ENCODE results near the gene RAPH1. TPM values are rescaled to one million over a fixed set of nuclear protein-coding genes. Genes with fewer than 3 reads are reported as not detected.

RAPH1 gene
- total RNA-seq, 1 donor from 2014 or later = 30.3 TPM

DNA sequence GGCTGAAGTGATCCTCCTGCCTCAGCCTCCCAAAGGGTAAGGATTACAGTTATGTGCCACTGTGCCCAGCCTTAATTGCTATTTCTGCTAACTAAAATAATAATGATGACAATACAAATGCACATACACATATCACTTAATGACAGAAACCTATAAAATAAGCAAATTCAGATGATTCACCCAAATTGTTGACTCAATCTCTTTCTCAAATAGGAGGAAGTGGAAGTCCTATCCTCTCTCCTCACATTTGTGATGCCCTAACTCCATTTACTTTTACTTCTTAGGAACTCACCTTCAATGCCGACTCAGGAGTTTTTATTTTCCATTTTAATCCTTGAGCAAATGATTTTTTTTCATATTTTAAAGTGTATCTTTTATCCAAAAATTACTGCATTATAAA, 24.5 kb upstream of the RAPH1 start:
- no peaks in the 10 kb centered on the region for H3K36me3 Mint-ChIP-seq
- no peak overlapping the region for H3K27ac Mint-ChIP-seq
- no peaks in the 10 kb centered on the region for H3K9me3 Mint-ChIP-seq
- no peaks in the 10 kb centered on the region for H3K27me3 Mint-ChIP-seq (ENCODE audit: low read depth)
- TF ChIP-seq, protein P1, sequence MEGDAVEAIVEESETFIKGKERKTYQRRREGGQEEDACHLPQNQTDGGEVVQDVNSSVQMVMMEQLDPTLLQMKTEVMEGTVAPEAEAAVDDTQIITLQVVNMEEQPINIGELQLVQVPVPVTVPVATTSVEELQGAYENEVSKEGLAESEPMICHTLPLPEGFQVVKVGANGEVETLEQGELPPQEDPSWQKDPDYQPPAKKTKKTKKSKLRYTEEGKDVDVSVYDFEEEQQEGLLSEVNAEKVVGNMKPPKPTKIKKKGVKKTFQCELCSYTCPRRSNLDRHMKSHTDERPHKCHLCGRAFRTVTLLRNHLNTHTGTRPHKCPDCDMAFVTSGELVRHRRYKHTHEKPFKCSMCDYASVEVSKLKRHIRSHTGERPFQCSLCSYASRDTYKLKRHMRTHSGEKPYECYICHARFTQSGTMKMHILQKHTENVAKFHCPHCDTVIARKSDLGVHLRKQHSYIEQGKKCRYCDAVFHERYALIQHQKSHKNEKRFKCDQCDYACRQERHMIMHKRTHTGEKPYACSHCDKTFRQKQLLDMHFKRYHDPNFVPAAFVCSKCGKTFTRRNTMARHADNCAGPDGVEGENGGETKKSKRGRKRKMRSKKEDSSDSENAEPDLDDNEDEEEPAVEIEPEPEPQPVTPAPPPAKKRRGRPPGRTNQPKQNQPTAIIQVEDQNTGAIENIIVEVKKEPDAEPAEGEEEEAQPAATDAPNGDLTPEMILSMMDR (IDR thresholded peaks at IDR 0.05; ENCODE audit: unreplicated experiment) = no peak
- DNase-seq (ENCODE audit: low spot score in 2 of 2, unreplicated experiment in 2 of 2) = no peak
- peaks cover 2% of the 10 kb centered on the region for H3K4me1 Mint-ChIP-seq
- no peak overlapping the region for H3K4me3 Mint-ChIP-seq

DNA sequence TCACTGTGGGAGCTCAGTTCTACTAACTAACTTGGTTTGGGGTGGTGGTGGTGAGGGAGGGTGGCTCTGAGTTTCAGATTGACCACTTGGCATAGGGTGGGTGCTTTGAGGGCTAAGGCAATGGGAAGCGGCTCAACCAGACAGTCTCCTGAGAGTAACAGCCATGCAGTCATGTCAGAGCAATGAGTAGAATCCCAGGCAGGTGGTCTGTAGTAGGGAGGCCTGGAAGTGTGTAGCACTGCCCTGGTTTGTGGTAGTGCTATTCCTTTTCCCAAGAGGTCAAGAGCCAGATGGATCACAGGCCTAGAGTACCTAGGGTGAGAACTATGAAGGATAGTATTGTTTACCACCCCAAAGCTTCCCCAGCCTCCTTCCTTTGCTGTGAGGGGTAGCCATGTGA, 18.7 kb upstream of the RAPH1 start:
- TF ChIP-seq, protein P1 (IDR thresholded peaks at IDR 0.05; ENCODE audit: unreplicated experiment) = no peak
- Mint-ChIP-seq H3K27ac (no peak overlapping the region), H3K4me3 (no peak overlapping the region), H3K4me1 (peaks cover 15% of the 10 kb centered on the region), H3K9me3 (no peaks in the 10 kb centered on the region), H3K36me3 (no peaks in the 10 kb centered on the region), H3K27me3 (ENCODE audit: low read depth) (no peaks in the 10 kb centered on the region)
- no peak for DNase-seq (ENCODE audit: low spot score in 2 of 2, unreplicated experiment in 2 of 2)

DNA sequence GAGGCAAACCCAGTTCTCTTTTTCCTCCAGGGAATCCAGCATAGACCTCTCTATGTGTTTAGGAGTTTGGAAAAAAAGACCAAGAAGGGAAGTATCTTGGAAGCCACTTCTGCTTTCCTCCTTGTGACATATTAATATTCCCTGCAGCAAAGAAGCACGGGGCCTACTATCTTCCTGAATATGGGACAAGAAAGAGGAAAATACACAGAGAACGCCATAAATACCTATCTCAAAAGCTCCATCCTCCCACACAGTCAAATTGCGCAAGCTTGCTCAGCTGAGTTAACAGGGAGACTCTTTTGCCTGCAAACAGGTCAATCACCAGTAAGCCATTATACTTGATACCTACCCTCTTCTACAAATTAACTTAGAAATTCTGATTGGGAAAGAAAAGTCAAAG, 16.7 kb upstream of the RAPH1 start:
- peaks cover 15% of the 10 kb centered on the region for H3K4me1 Mint-ChIP-seq
- H3K27me3 Mint-ChIP-seq (ENCODE audit: low read depth) = no peaks in the 10 kb centered on the region
- no peak overlapping the region for H3K4me3 Mint-ChIP-seq
- H3K27ac Mint-ChIP-seq = peak overlapping the region; percentile 55
- no peaks in the 10 kb centered on the region for H3K9me3 Mint-ChIP-seq
- TF ChIP-seq, protein P1 (IDR thresholded peaks at IDR 0.05; ENCODE audit: unreplicated experiment) = no peak
- no peak for DNase-seq (ENCODE audit: low spot score in 2 of 2, unreplicated experiment in 2 of 2)
- no peaks in the 10 kb centered on the region for H3K36me3 Mint-ChIP-seq

DNA sequence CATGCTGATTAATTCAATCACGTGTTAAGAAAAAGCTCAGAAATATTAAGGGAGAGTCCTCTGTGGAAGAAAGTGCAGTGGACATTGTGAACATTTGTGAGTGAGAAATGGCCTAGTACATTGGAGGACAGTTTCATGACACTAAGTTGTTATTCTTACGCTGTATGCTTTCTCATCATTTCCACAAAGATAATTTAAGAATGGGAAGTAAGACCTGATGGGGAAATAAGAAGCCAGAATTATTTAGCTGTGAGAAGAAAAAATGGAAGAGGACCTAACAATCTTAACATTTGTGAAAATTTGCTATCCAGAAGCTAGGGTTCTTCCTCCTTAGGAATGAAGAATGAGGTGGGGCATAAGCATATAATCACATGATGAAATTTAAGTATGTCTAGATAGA, 15.2 kb upstream of the RAPH1 start:
- TF ChIP-seq, protein P1 (IDR thresholded peaks at IDR 0.05; ENCODE audit: unreplicated experiment) = no peak
- Mint-ChIP-seq H3K36me3 (no peaks in the 10 kb centered on the region), H3K4me1 (peaks cover 15% of the 10 kb centered on the region)

DNA sequence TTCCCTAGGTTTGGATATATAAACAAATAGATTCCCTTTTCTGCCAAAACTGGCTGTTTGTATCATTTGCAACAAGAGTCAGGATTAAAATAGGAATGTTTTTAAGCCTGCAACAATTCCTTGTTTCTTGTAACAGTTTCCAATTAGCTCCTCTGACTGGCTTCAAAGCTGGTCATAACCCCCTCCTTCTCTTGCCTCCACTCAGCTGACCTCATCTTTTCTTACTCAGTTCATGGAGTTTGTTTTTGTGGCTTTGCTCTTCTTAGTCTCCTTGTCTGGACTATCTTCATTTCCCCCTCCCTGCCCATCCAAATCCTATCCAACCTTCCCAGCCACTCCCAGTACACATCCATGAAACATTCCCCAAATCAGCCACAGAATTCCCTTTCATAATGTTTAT, 14.3 kb upstream of the RAPH1 start:
- no peak for DNase-seq (ENCODE audit: low spot score in 2 of 2, unreplicated experiment in 2 of 2)
- Mint-ChIP-seq H3K4me3 (no peak overlapping the region), H3K36me3 (no peaks in the 10 kb centered on the region), H3K27ac (no peak overlapping the region), H3K9me3 (no peaks in the 10 kb centered on the region), H3K4me1 (peaks cover 15% of the 10 kb centered on the region), H3K27me3 (ENCODE audit: low read depth) (no peaks in the 10 kb centered on the region)
- TF ChIP-seq, protein P1 (IDR thresholded peaks at IDR 0.05; ENCODE audit: unreplicated experiment) = no peak

More for the DNA sequence above, 15.2 kb upstream of the RAPH1 start:
- DNase-seq (ENCODE audit: low spot score in 2 of 2, unreplicated experiment in 2 of 2) = no peak
- H3K27me3 Mint-ChIP-seq (ENCODE audit: low read depth) = no peaks in the 10 kb centered on the region
- H3K4me3 Mint-ChIP-seq = no peak overlapping the region
- H3K9me3 Mint-ChIP-seq = no peaks in the 10 kb centered on the region
- no peak overlapping the region for H3K27ac Mint-ChIP-seq

DNA sequence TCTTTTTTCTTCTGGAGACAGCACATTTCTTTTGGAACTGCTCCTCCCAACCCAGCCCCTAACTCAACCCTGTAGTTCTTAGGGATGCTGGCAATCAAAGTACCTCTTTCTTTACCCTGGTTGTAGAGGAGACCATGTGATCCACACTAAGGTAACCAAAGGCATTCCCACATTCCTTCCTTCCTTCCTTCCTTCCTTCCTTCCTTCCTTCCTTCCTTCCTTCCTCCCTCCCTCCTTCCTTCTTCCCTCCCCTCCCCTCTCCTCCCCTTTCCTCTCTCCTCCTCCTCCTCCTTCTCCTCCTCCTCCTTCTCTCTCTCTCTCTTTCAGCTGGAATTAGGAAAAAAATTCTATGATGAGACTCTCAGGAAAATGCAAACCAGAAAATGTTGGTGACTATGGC, 13.8 kb upstream of the RAPH1 start:
- H3K9me3 Mint-ChIP-seq = no peaks in the 10 kb centered on the region

More for the DNA sequence above, 13.8 kb upstream of the RAPH1 start:
- TF ChIP-seq, protein P1 (IDR thresholded peaks at IDR 0.05; ENCODE audit: unreplicated experiment) = no peak
- no peak overlapping the region for H3K4me3 Mint-ChIP-seq
- DNase-seq (ENCODE audit: low spot score in 2 of 2, unreplicated experiment in 2 of 2) = no peak
- H3K36me3 Mint-ChIP-seq = no peaks in the 10 kb centered on the region
- no peaks in the 10 kb centered on the region for H3K27me3 Mint-ChIP-seq (ENCODE audit: low read depth)
- no peak overlapping the region for H3K27ac Mint-ChIP-seq
- peaks cover 15% of the 10 kb centered on the region for H3K4me1 Mint-ChIP-seq

All from mesothelial cell of epicardium (in vitro differentiated cells).